ENCODE results near the gene PIP5KL1.

The PIP5KL1 gene

DNA sequence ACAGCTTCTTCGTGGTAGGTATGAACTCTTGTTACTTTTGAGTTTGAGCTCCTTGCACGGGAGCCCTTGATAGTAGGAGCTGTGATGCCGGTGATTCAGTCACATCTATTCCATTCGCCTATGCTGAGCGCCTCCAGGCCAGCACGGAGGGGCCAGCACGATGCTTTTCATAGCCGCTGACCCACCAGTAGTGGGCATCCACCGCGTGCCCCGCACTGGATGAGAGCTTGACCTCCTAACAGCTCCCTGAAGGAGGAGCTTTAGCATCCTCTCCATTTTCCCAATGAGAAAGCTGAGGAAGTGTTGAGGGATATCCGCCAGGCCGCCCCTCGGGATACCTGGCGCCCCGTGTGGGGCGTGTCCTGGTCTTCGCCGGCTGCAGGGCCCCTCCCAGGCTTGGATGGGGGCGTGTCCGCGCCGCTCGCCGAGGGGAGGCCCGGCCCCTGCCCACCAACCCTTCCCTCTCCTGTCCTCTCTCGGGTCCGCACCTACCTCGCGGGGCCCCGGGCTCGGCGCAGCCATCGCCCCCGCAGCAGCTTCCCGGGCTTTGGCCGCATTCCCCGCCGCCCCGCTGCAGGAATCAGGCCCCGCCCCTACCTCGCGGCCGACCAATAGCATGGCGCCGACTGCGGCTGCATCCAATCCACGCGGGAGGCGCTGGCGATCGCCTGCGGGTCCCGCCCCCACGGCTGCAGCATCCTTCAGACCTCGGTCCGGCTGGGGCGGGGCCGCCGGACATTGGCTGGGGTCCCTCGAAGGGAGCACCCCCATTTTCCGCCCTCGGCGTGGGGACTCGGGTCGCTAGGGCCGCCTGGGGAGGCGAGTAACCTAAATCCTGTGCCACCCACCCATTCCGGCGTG, at the start of gene PIP5KL1:
TSS of gene PIP5KL1 (minus strand) at position 547 of the 861 bp plus-strand sequence. CDS start at position 522, 25 bp downstream.
- Histone ChIP-seq H3K9ac (ENCODE audit: low read length) (no peak within 1 kb of the TSS), H3K4me1 (ENCODE audit: control insufficient read depth, low read depth, low read length) (peaks cover 7% of the 10 kb centered on the region), H3K27ac (ENCODE audit: low read length) (no peak within 1 kb of the TSS), H3K9me3 (ENCODE audit: control insufficient read depth, low read depth, low read length) (no peaks in the 10 kb centered on the region), H3K27me3 (ENCODE audit: control insufficient read depth, insufficient read depth, low read length) (peaks cover 33% of the 10 kb centered on the region), H3K4me3 (ENCODE audit: low read length) (peak within 1 kb of the TSS; percentile 46), H3K36me3 (ENCODE audit: control insufficient read depth, low read depth, low read length) (no peaks in the 10 kb centered on the region)

GRCh38 chr9:127980060-127980705, 49.6 kb upstream of the PIP5KL1 start:
- no peaks in the 10 kb centered on the region for H3K36me3 ChIP-seq (ENCODE audit: control insufficient read depth, low read depth, low read length)
- no peaks in the 10 kb centered on the region for H3K9me3 ChIP-seq (ENCODE audit: control insufficient read depth, low read depth, low read length)
- no peaks in the 10 kb centered on the region for H3K27me3 ChIP-seq (ENCODE audit: control insufficient read depth, insufficient read depth, low read length)
- peak overlapping the region; percentile 91 for H3K4me3 ChIP-seq (ENCODE audit: low read length)
- H3K9ac ChIP-seq (ENCODE audit: low read length), result peak overlapping the region; percentile 58
- H3K4me1 ChIP-seq (ENCODE audit: control insufficient read depth, low read depth, low read length), result peaks cover 22% of the 10 kb centered on the region
- no peak overlapping the region for H3K27ac ChIP-seq (ENCODE audit: low read length)

GRCh38 chr9:127979333-127980059, 48.9 kb upstream of the PIP5KL1 start:
- H3K4me1 ChIP-seq (ENCODE audit: control insufficient read depth, low read depth, low read length), result peaks cover 27% of the 10 kb centered on the region
- H3K9ac ChIP-seq (ENCODE audit: low read length), result peak overlapping the region; percentile 58
- H3K4me3 ChIP-seq (ENCODE audit: low read length), result peak overlapping the region; percentile 91
- no peak overlapping the region for H3K27ac ChIP-seq (ENCODE audit: low read length)
- no peaks in the 10 kb centered on the region for H3K36me3 ChIP-seq (ENCODE audit: control insufficient read depth, low read depth, low read length)
- no peaks in the 10 kb centered on the region for H3K9me3 ChIP-seq (ENCODE audit: control insufficient read depth, low read depth, low read length)
- no peaks in the 10 kb centered on the region for H3K27me3 ChIP-seq (ENCODE audit: control insufficient read depth, insufficient read depth, low read length)

DNA sequence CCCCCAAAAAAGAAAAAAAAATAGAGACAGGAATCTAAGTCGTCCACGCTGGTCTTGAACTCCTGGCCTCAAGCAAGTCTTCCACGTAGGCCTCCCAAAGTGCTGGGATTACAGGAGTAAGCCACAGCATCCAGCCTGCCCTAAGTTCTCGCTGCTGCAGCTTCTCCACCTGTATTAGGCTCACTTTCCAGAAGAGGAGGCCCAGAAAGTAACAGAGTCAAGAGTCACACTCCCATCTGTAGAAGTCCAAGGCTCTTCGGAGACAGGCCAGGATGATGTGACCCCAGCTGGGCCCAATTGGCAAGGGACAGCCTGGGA, 48.4 kb upstream of the PIP5KL1 start:
- Histone ChIP-seq H3K4me1 (ENCODE audit: control insufficient read depth, low read depth, low read length) (peaks cover 32% of the 10 kb centered on the region), H3K27me3 (ENCODE audit: control insufficient read depth, insufficient read depth, low read length) (no peaks in the 10 kb centered on the region), H3K9ac (ENCODE audit: low read length) (peak overlapping the region; percentile 58), H3K9me3 (ENCODE audit: control insufficient read depth, low read depth, low read length) (no peaks in the 10 kb centered on the region), H3K4me3 (ENCODE audit: low read length) (peak overlapping the region; percentile 91), H3K36me3 (ENCODE audit: control insufficient read depth, low read depth, low read length) (no peaks in the 10 kb centered on the region), H3K27ac (ENCODE audit: low read length) (no peak overlapping the region)

DNA sequence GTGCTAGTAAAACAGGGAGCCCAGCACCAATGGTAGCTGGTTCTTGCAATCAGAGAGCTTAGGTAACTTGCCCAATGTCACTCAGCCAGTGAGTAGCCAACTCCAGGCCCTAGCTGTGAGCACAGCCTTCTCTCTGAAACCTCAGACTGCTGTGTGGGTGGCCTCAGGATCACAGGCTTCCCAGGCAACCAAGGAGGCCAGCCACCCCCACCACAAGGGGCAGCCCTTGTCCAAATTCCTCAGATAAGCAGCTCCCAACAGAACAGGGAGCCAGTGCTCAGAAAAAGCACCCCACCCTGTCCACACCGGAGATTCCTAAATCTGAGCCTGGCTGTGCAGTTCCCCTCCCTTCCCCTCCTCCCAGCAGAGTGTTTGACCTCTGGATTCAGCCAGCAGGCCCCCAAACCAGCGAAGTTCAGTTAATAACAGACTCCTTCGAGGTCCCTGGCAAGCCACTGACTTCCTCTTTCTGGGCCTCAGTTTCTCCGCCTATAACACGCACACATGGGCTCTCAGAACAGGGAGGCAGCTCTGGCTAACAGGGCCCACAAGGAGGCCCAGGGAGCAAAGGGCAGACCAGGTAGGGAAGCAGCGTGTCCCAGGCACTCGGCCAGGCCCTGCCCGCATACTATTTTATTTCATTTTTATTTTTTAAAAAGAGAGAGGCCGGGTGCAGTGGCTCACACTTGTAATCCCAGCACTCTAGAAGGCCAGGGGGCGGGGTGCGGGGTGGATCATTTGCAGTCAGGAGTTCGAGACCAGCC, 47.5 kb upstream of the PIP5KL1 start:
- Histone ChIP-seq H3K9me3 (ENCODE audit: control insufficient read depth, low read depth, low read length) (no peaks in the 10 kb centered on the region), H3K27me3 (ENCODE audit: control insufficient read depth, insufficient read depth, low read length) (no peaks in the 10 kb centered on the region), H3K36me3 (ENCODE audit: control insufficient read depth, low read depth, low read length) (no peaks in the 10 kb centered on the region), H3K4me1 (ENCODE audit: control insufficient read depth, low read depth, low read length) (peaks cover 34% of the 10 kb centered on the region), H3K27ac (ENCODE audit: low read length) (no peak overlapping the region), H3K9ac (ENCODE audit: low read length) (no peak overlapping the region), H3K4me3 (ENCODE audit: low read length) (peak overlapping the region; percentile 91)

GRCh38 chr9:127977009-127977883, 46.7 kb upstream of the PIP5KL1 start:
- H3K27ac ChIP-seq (ENCODE audit: low read length), result no peak overlapping the region
- peak overlapping the region; percentile 40 for H3K4me3 ChIP-seq (ENCODE audit: low read length)
- no peaks in the 10 kb centered on the region for H3K36me3 ChIP-seq (ENCODE audit: control insufficient read depth, low read depth, low read length)
- no peak overlapping the region for H3K9ac ChIP-seq (ENCODE audit: low read length)
- H3K27me3 ChIP-seq (ENCODE audit: control insufficient read depth, insufficient read depth, low read length), result no peaks in the 10 kb centered on the region
- H3K9me3 ChIP-seq (ENCODE audit: control insufficient read depth, low read depth, low read length), result no peaks in the 10 kb centered on the region
- H3K4me1 ChIP-seq (ENCODE audit: control insufficient read depth, low read depth, low read length), result peaks cover 35% of the 10 kb centered on the region

DNA sequence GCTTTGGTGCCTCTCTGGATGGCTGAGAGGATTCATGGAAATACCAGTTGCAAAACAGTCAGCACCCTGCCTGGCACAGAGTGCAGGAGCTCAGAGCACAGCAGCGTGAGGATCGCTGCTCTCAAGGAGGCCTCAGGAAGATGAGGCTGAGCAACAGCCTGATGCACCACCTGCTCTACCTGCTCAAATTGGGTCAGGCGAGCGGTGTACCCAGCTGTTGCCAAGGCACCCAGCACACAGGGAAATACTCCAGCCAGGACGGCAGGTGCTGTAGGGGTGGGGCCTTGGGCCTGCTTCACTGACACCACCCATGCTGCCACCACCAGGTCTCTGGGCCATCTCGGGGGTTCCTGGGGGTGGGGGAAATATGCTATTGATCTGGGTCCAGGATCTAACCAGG, 45.9 kb upstream of the PIP5KL1 start:
- Histone ChIP-seq H3K4me3 (ENCODE audit: low read length) (no peak overlapping the region), H3K27me3 (ENCODE audit: control insufficient read depth, insufficient read depth, low read length) (no peaks in the 10 kb centered on the region), H3K27ac (ENCODE audit: low read length) (no peak overlapping the region), H3K4me1 (ENCODE audit: control insufficient read depth, low read depth, low read length) (peaks cover 38% of the 10 kb centered on the region), H3K9me3 (ENCODE audit: control insufficient read depth, low read depth, low read length) (no peaks in the 10 kb centered on the region), H3K9ac (ENCODE audit: low read length) (no peak overlapping the region), H3K36me3 (ENCODE audit: control insufficient read depth, low read depth, low read length) (no peaks in the 10 kb centered on the region)

- Histone ChIP-seq H3K36me3 (ENCODE audit: control insufficient read depth, low read depth, low read length) (no peaks in the 10 kb centered on the region), H3K27ac (ENCODE audit: low read length) (no peak overlapping the region), H3K9ac (ENCODE audit: low read length) (no peak overlapping the region), H3K4me1 (ENCODE audit: control insufficient read depth, low read depth, low read length) (peaks cover 41% of the 10 kb centered on the region), H3K4me3 (ENCODE audit: low read length) (no peak overlapping the region), H3K27me3 (ENCODE audit: control insufficient read depth, insufficient read depth, low read length) (no peaks in the 10 kb centered on the region), H3K9me3 (ENCODE audit: control insufficient read depth, low read depth, low read length) (no peaks in the 10 kb centered on the region)
Observed at GRCh38 chr9:127975376-127976315, 45.1 kb upstream of the PIP5KL1 start.

GRCh38 chr9:127974769-127975261, 44.2 kb upstream of the PIP5KL1 start:
- Histone ChIP-seq H3K9ac (ENCODE audit: low read length) (no peak overlapping the region), H3K4me1 (ENCODE audit: control insufficient read depth, low read depth, low read length) (peaks cover 41% of the 10 kb centered on the region), H3K36me3 (ENCODE audit: control insufficient read depth, low read depth, low read length) (no peaks in the 10 kb centered on the region), H3K4me3 (ENCODE audit: low read length) (no peak overlapping the region), H3K9me3 (ENCODE audit: control insufficient read depth, low read depth, low read length) (no peaks in the 10 kb centered on the region), H3K27me3 (ENCODE audit: control insufficient read depth, insufficient read depth, low read length) (no peaks in the 10 kb centered on the region), H3K27ac (ENCODE audit: low read length) (no peak overlapping the region)
